ENCODE data around the gene CNKSR3.

DNA sequence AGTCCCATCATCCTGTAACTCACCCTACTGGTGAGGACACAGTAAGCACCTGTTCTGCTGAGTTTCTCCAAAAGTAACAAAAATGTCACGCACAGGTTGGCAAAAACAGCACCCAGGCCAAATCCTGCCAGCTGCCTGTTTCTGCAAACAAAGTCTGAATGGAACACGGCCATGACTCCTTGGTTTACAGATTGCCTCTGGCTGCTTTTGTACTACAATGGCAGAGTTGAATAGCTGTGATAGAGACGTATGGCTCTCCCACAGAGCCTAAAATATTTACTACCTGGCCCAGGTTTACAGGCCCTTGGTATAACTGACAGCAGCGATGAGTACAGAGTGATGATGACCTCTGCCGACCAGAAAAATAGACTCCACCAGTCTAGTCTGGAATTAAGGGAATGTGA lies 52.6 kb downstream of the CNKSR3 start:
- TF ChIP-seq, protein P1, sequence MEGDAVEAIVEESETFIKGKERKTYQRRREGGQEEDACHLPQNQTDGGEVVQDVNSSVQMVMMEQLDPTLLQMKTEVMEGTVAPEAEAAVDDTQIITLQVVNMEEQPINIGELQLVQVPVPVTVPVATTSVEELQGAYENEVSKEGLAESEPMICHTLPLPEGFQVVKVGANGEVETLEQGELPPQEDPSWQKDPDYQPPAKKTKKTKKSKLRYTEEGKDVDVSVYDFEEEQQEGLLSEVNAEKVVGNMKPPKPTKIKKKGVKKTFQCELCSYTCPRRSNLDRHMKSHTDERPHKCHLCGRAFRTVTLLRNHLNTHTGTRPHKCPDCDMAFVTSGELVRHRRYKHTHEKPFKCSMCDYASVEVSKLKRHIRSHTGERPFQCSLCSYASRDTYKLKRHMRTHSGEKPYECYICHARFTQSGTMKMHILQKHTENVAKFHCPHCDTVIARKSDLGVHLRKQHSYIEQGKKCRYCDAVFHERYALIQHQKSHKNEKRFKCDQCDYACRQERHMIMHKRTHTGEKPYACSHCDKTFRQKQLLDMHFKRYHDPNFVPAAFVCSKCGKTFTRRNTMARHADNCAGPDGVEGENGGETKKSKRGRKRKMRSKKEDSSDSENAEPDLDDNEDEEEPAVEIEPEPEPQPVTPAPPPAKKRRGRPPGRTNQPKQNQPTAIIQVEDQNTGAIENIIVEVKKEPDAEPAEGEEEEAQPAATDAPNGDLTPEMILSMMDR (IDR thresholded peaks at IDR 0.05; ENCODE audit: poor library complexity) = peak; percentile 21
- TF ChIP-seq EZH2 (IDR thresholded peaks at IDR 0.05; ENCODE audit: borderline replicate concordance) (no peak), EZH2phosphoT487 (IDR thresholded peaks at IDR 0.05; ENCODE audit: low read depth, severe bottlenecking, unreplicated experiment) (no peak)

Measured in hepatocyte (in vitro differentiated cells).